22Rv1 (cell line): Measurements from ENCODE around the gene SCARF1.

Experiments used
- CTCF ChIP-seq: fragments of 450-650 bp; IDR thresholded peaks from 2 replicates; pipeline ENCODE4 v1.5.1; 2017; ENCODE audit warnings: mild to moderate bottlenecking
- ZFX ChIP-seq: fragments of 450-650 bp; IDR thresholded peaks from 2 replicates; pipeline ENCODE4 v1.6.1; 2017; ENCODE audit warnings: antibody characterized with exemption, borderline replicate concordance

DNA sequence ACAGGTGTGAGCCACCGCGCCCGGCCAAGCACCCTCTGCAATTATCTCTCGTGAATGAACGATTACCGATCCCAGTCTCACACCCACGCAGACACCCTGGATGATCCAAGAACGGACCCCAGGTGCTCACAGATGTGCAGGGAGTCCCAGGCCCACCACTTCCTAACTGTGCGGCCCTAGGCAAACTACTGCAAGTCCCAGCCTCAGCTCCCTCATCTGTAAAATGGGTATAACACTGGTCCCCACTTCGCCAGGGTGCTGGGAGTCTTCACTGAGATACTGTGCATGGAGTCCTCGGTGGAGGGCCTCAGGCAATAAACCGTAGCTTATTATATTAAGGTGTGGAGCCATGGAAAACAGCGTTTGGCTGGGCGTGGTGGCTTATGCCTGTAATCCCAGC, 61.4 kb downstream of the SCARF1 start:
- TF ChIP-seq CTCF (no peak), ZFX (no peak)
